Body of pancreas (tissue), 4 donors: Measurements from ENCODE around the gene TMEM158.

Experiments
- CTCF ChIP-seq, 7 experiments: fragments of 450-650 bp in 4 of 7; fragments of 200-600 bp in 3 of 7; sonication (generic) in 3 of 7; IDR thresholded peaks; one replicate each; pipeline ENCODE4 v1.5.1; 2016 to 2019; ENCODE audit warnings: antibody characterized with exemption in 7 of 7
- POLR2A ChIP-seq, 3 donors: fragments of 450-650 bp; IDR thresholded peaks; one replicate each; pipeline ENCODE4 v1.6.1; 2016; ENCODE audit warnings: antibody characterized with exemption in 3 of 3, mild to moderate bottlenecking in 2 of 3

GRCh38 chr3:45180051-45180450, 46.0 kb downstream of the TMEM158 start:
- TF ChIP-seq POLR2A (IDR thresholded peaks at IDR 0.05) (no peak), CTCF (IDR thresholded peaks at IDR 0.05) (no peak)
